Natural killer cell (primary cell): ENCODE results near the gene LUZP1. TPM values are rescaled to one million over a fixed set of nuclear protein-coding genes. Genes with fewer than 3 reads are reported as not detected.

Source experiments
- ATAC-seq, 3 donors: fragments of 150-1000 bp in 2 of 3; fragments of 200-7000 bp in 1 of 3; cut with Tn5 transposase; 1 replicate in 1 of 3; 2 replicates in 2 of 3; pipeline ENCODE4 v1.10.0; 2021; ENCODE audit warnings: mild to moderate bottlenecking in 2 of 3, moderate library complexity in 2 of 3
- DNase-seq, 2 donors: peaks; one replicate each; pipeline versions ENCODE4 v3.0.0 to v3.0.0-alpha.2; 2013 to 2021; ENCODE audit warnings: mixed read lengths in 1 of 2
- H3K27ac ChIP-seq: one replicate; pipeline ENCODE4 v1.5.1; 2013; ENCODE audit warnings: mild to moderate bottlenecking, low read length
- H3K27me3 ChIP-seq: one replicate; pipeline ENCODE4 v1.6.1; 2013; ENCODE audit warnings: low read length; ENCODE audit not compliant: control insufficient read depth, insufficient read depth
- H3K36me3 ChIP-seq: one replicate; pipeline ENCODE4 v1.6.1; 2013; ENCODE audit warnings: low read length; ENCODE audit not compliant: control insufficient read depth, insufficient read depth
- H3K4me1 ChIP-seq: one replicate; pipeline ENCODE4 v1.6.1; 2013; ENCODE audit warnings: low read length; ENCODE audit not compliant: control insufficient read depth, insufficient read depth
- H3K4me3 ChIP-seq: one replicate; pipeline ENCODE4 v1.5.1; 2013; ENCODE audit warnings: low read length
- H3K9me3 ChIP-seq: one replicate; pipeline ENCODE4 v1.6.1; 2013; ENCODE audit warnings: low read length; ENCODE audit not compliant: control insufficient read depth, insufficient read depth
- H3K27ac Mint-ChIP-seq, 2 donors: one replicate each; pipeline ENCODE4 v1.8.0; 2022; ENCODE audit warnings: mild to moderate bottlenecking in 2 of 2, mixed read lengths in 2 of 2, moderate library complexity in 1 of 2
- H3K27me3 Mint-ChIP-seq, 2 donors: one replicate each; pipeline ENCODE4 v1.8.0; 2022; ENCODE audit warnings: low read depth in 2 of 2, mixed read lengths in 2 of 2
- H3K36me3 Mint-ChIP-seq: one replicate; pipeline ENCODE4 v1.8.0; 2022; ENCODE audit warnings: mixed read lengths
- H3K4me1 Mint-ChIP-seq, 2 donors: one replicate each; pipeline ENCODE4 v1.8.0; 2022; ENCODE audit warnings: mixed read lengths in 2 of 2
- H3K4me3 Mint-ChIP-seq: one replicate; pipeline ENCODE4 v1.8.0; 2022; ENCODE audit warnings: mild to moderate bottlenecking, moderate library complexity, mixed read lengths
- H3K9me3 Mint-ChIP-seq, 2 donors: one replicate each; pipeline ENCODE4 v1.8.0; 2022; ENCODE audit warnings: mixed read lengths in 2 of 2
- WGBS: methylation state at CpG from one replicate; pipeline ENCODE4 v1.1.7; 2013; ENCODE audit warnings: missing lambda C conversion rate; ENCODE audit not compliant: insufficient coverage; 5-methylcytosine and 5-hydroxymethylcytosine counted together
- intact Hi-C: fragments of 100-400 bp; cut with micrococcal nuclease; formaldehyde crosslinking; loops from one replicate; pipeline ENCODE4 v1.14.2; 2022
- total RNA-seq, 4 donors: library from RNA; stranded (reverse); fragments of 120-200 nt in 1 of 4; gene quantifications; one replicate each; pipeline versions ENCODE4 v1.2.3 to v1.2.4, GENCODE V29; 2013 to 2022
- TF ChIP-seq, protein P1 (sequence below): fragments of 200-600 bp; IDR thresholded peaks from one replicate; pipeline ENCODE4 v1.8.0; 2022; ENCODE audit warnings: antibody characterized with exemption

LUZP1 gene
- total RNA-seq, 3 donors from 2014 or later (not counting 1 experiment from before 2014, with no cell fraction given) = 37.0 to 49.4 (median 39.6) TPM

DNA sequence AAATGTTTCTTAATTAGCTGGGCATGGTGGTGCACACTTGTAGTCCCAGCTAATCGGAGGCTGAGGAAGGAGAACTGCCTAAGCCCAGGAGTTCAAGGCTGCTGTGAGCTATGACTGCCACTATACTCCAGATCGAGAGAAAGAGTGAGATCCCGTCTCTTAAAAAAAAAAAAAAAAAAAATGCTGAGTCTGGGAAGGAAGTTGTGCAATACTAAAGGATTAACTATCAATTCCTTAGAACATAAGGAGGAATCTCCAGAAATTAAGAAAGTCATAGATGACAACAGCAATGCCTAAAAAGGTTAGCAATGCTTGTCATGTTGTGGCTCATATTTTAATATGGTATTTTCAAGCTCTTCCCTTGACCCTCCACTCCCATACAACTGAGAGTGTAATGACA lies 5.3 kb downstream of the LUZP1 start:
- DNase-seq = no peak
- WGBS = 92% methylated on average over 1 of the region's 3 CpGs
- Mint-ChIP-seq H3K27ac (no peak overlapping the region), H3K4me1 (peaks cover 39 to 44% of the 10 kb centered on the region in 2 donors), H3K9me3 (no peaks in the 10 kb centered on the region), H3K4me3 (no peak overlapping the region), H3K27me3 (no peaks in the 10 kb centered on the region), H3K36me3 (no peaks in the 10 kb centered on the region)
- H3K27ac ChIP-seq = no peak overlapping the region
- TF ChIP-seq, protein P1, sequence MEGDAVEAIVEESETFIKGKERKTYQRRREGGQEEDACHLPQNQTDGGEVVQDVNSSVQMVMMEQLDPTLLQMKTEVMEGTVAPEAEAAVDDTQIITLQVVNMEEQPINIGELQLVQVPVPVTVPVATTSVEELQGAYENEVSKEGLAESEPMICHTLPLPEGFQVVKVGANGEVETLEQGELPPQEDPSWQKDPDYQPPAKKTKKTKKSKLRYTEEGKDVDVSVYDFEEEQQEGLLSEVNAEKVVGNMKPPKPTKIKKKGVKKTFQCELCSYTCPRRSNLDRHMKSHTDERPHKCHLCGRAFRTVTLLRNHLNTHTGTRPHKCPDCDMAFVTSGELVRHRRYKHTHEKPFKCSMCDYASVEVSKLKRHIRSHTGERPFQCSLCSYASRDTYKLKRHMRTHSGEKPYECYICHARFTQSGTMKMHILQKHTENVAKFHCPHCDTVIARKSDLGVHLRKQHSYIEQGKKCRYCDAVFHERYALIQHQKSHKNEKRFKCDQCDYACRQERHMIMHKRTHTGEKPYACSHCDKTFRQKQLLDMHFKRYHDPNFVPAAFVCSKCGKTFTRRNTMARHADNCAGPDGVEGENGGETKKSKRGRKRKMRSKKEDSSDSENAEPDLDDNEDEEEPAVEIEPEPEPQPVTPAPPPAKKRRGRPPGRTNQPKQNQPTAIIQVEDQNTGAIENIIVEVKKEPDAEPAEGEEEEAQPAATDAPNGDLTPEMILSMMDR = no peak
- peaks cover 7% of the 10 kb centered on the region for H3K4me1 ChIP-seq
- H3K4me3 ChIP-seq = no peak overlapping the region
- intact Hi-C loops = no loop called here
- no peak for ATAC-seq
- H3K9me3 ChIP-seq = no peaks in the 10 kb centered on the region
- H3K36me3 ChIP-seq = no peaks in the 10 kb centered on the region
- no peaks in the 10 kb centered on the region for H3K27me3 ChIP-seq

DNA sequence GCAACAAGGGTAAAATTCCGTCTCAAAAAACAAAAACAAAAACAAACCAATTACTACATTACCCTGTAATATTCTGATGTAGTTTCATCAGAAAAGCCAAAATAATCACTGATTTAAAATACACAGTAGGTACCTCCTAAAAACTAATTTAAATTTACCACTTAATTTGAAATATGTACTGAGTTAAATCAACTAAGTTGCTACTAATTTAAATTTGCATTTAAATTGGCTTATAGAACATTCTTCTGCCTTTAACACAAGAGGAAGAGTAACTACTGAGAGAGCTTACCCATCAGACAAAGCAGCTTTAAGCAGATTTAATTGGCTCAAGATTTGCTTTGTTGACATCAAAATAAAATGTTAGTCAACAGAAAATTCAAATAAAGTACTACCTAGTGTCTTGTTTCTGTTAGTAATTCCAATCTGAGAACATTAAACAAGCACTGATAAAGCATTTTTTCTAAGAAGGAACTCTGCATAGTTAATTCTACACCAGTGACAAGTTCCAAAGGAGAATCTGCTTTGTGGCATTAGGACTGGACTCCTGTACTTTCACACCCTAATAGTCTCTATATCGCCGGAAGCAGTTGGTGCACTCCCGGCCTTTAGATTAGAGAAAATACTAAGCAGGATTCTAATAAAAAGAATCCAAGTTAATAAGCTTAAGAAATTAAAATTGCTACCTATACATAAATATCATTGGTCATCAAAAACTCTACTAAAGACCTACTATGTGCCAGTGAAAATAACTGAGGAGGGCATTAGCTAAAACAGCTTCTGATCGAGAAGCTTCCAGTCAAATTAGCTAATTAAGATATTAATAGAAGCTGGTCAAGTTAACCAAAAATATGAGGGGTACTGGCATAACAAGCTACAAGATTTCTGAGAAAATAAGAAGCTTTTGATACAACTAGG lies 8.4 kb downstream of the LUZP1 start:
- DNase-seq = no peak
- Histone ChIP-seq H3K27me3 (no peaks in the 10 kb centered on the region), H3K9me3 (no peaks in the 10 kb centered on the region), H3K4me3 (no peak overlapping the region), H3K36me3 (no peaks in the 10 kb centered on the region), H3K27ac (no peak overlapping the region), H3K4me1 (no peaks in the 10 kb centered on the region)
- TF ChIP-seq, protein P1 = no peak
- Mint-ChIP-seq H3K27me3 (no peaks in the 10 kb centered on the region), H3K4me3 (no peak overlapping the region), H3K36me3 (no peaks in the 10 kb centered on the region), H3K9me3 (no peaks in the 10 kb centered on the region), H3K4me1 (peaks cover 30 to 33% of the 10 kb centered on the region in 2 donors), H3K27ac (no peak overlapping the region)
- no CpG with 5 or more reads among the region's 5 CpGs for WGBS
- intact Hi-C loops = no loop called here
- no peak for ATAC-seq

DNA sequence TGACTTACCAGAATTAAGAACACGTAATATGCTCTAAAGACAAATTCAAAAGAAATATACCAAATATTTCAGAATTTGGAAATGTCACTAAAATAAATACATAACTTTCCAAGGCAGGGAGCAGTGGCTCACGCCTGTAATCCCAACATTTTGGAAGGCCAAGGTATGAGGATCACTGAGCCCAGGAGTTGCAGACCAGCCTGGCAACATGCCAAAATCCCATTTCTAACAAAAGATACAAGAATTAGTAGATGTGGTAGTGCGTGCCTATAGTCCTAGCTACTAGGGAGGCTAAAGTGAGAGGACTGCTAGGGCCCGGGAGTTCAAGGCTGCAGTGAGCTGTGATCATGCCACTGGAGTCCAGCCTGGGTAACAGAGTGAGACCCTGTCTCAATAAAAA lies 11.7 kb downstream of the LUZP1 start:
- Histone ChIP-seq H3K36me3 (no peaks in the 10 kb centered on the region), H3K27me3 (no peaks in the 10 kb centered on the region), H3K9me3 (no peaks in the 10 kb centered on the region), H3K4me1 (no peaks in the 10 kb centered on the region), H3K4me3 (no peak overlapping the region), H3K27ac (no peak overlapping the region)
- TF ChIP-seq, protein P1 = no peak
- Mint-ChIP-seq H3K27ac (no peak overlapping the region), H3K4me1 (peaks cover 18 to 21% of the 10 kb centered on the region in 2 donors), H3K27me3 (no peaks in the 10 kb centered on the region), H3K9me3 (no peaks in the 10 kb centered on the region), H3K4me3 (no peak overlapping the region), H3K36me3 (no peaks in the 10 kb centered on the region)
- 100% methylated on average over 4 of the region's 4 CpGs for WGBS
- DNase-seq = no peak
- intact Hi-C loops = no loop called here
- ATAC-seq = no peak
